Measurements from ENCODE around the gene TXNL4A. TPM values are rescaled to one million over a fixed set of nuclear protein-coding genes. Genes with fewer than 3 reads are reported as not detected.

Gene TXNL4A
- total and polyA plus RNA-seq, 2 donors (not counting 1 experiment from before 2014, with no cell fraction given), result 38.9 to 67.8 TPM

DNA sequence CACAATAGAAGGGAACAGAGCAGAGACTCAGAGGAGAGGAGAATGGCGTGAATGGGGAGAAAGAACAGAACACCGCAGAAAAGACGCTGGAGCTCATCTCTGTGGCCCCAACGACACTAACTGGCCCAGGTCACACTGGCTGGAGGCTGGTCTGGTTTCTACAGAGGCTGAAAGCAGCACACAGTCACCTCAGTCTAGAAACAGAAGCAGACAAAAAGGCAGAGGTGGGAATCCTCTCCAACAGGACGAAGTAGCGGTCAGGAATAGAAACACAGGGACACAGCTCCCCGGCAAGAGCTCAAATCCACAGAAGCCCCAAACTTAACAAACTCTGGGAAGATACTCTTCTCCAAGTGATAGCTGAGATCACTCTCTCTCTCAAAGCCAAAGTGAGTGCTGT is 46.2 kb downstream of the TXNL4A start:
- WGBS (ENCODE audit: insufficient coverage), result 96% methylated on average over 5 of the region's 7 CpGs
- no peak overlapping the region for H3K4me3 ChIP-seq (ENCODE audit: control extremely low read depth in 1 of 5, extremely low read depth in 1 of 5, insufficient read depth in 1 of 5, low read depth in 2 of 5, low read length in 4 of 5)
- H3K4me3 Mint-ChIP-seq, result no peak overlapping the region
- POLR2A ChIA-PET, result no interaction called here
- CTCF ChIA-PET, result no interaction called here
- DNase-seq (no peak), ATAC-seq (ENCODE audit: low read depth) (no peak)
- H3K36me3 ChIP-seq (replicated peaks in 1 of 2; ENCODE audit: control extremely low read depth in 1 of 2, control insufficient read depth in 1 of 2, extremely low read depth in 1 of 2, insufficient read depth in 2 of 2, low read length in 1 of 2), result peaks cover 3 to 46% of the 10 kb centered on the region in 2 experiments
- no peaks in the 10 kb centered on the region for H3K27me3 Mint-ChIP-seq
- no peak for TF ChIP-seq CTCF (IDR thresholded peaks at IDR 0.05)
- no peaks in the 10 kb centered on the region for H3K27me3 ChIP-seq (replicated peaks in 1 of 4; ENCODE audit: control extremely low read depth in 1 of 4, control insufficient read depth in 3 of 4, insufficient read depth in 4 of 4, low read length in 3 of 4)
- H3K9me3 Mint-ChIP-seq (ENCODE audit: insufficient read depth), result no peaks in the 10 kb centered on the region
- H3K9ac ChIP-seq (ENCODE audit: low read length), result no peak overlapping the region
- intact Hi-C loops (cut with micrococcal nuclease), result no loop called here
- no peak overlapping the region for H3K4me2 ChIP-seq (replicated peaks; ENCODE audit: low read depth, low read length, poor library complexity, severe bottlenecking)
- peaks cover 26% of the 10 kb centered on the region for H3K4me1 Mint-ChIP-seq
- H3K79me2 ChIP-seq (ENCODE audit: control insufficient read depth, insufficient read depth, low read length), result peaks cover 100% of the 10 kb centered on the region
- no peak overlapping the region for H2AFZ ChIP-seq (ENCODE audit: insufficient read depth, low read depth, low read length, poor library complexity, severe bottlenecking)
- no peak overlapping the region for H3K27ac Mint-ChIP-seq
- H3K27ac ChIP-seq (ENCODE audit: low read length in 2 of 2), result no peak overlapping the region
- peaks cover 84% of the 10 kb centered on the region for H4K20me1 ChIP-seq (ENCODE audit: control insufficient read depth, insufficient read depth, low read length, poor library complexity, severe bottlenecking)
- H3K4me1 ChIP-seq (ENCODE audit: control insufficient read depth in 2 of 2, insufficient read depth in 2 of 2, low read length in 2 of 2), result peaks cover 10 to 20% of the 10 kb centered on the region in 2 donors
- peaks cover 0 to 7% (median 0%) of the 10 kb centered on the region in 3 donors for H3K9me3 ChIP-seq (ENCODE audit: control extremely low read depth in 1 of 3, control insufficient read depth in 2 of 3, insufficient read depth in 1 of 3, low read length in 2 of 3)

DNA sequence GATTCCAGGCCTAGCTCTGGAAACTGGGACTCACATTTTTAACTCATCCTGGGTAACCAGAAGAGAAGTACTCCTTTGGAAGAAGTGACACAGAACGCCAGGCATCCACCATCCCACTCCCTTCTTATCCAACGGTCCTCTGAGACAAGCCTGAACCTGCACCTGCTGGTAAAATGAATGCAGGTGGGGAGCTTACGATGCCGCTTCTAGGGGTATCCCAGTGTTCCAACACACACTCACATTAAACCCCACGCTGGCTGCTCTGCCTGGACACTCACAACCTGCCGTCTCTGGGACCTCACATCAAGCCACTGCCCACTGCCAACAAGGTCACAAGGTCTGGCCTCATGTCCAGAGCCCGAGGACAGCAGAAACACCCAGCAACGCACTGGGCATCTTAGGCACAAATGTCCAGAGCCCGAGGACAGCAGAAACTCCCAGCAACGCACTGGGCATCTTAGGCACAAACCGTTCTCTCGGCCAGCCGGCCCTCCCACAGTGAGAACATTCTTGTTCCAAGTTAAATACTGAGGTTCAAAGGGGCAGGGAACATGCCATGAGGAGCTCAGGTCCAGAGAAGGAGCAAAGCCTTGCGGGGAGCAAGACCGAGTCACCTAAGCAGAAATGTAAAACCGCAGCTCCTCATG is 46.8 kb downstream of the TXNL4A start:
- no peaks in the 10 kb centered on the region for H3K9me3 Mint-ChIP-seq (ENCODE audit: insufficient read depth)
- intact Hi-C loops (cut with micrococcal nuclease), result no loop called here
- ATAC-seq (ENCODE audit: low read depth) (no peak), DNase-seq (no peak)
- Histone ChIP-seq H2AFZ (ENCODE audit: insufficient read depth, low read depth, low read length, poor library complexity, severe bottlenecking) (no peak overlapping the region), H3K4me1 (ENCODE audit: control insufficient read depth in 2 of 2, insufficient read depth in 2 of 2, low read length in 2 of 2) (peaks cover 10 to 15% of the 10 kb centered on the region in 2 donors), H3K4me3 (ENCODE audit: control extremely low read depth in 1 of 5, extremely low read depth in 1 of 5, insufficient read depth in 1 of 5, low read depth in 2 of 5, low read length in 4 of 5) (no peak overlapping the region), H3K9me3 (ENCODE audit: control extremely low read depth in 1 of 3, control insufficient read depth in 2 of 3, insufficient read depth in 1 of 3, low read length in 2 of 3) (peaks cover 0 to 13% (median 0%) of the 10 kb centered on the region in 3 donors), H3K27me3 (replicated peaks in 1 of 4; ENCODE audit: control extremely low read depth in 1 of 4, control insufficient read depth in 3 of 4, insufficient read depth in 4 of 4, low read length in 3 of 4) (no peaks in the 10 kb centered on the region), H3K27ac (ENCODE audit: low read length in 2 of 2) (no peak overlapping the region), H3K79me2 (ENCODE audit: control insufficient read depth, insufficient read depth, low read length) (peaks cover 100% of the 10 kb centered on the region), H3K36me3 (replicated peaks in 1 of 2; ENCODE audit: control extremely low read depth in 1 of 2, control insufficient read depth in 1 of 2, extremely low read depth in 1 of 2, insufficient read depth in 2 of 2, low read length in 1 of 2) (peaks cover 3 to 50% of the 10 kb centered on the region in 2 experiments), H3K9ac (ENCODE audit: low read length) (no peak overlapping the region), H4K20me1 (ENCODE audit: control insufficient read depth, insufficient read depth, low read length, poor library complexity, severe bottlenecking) (peaks cover 89% of the 10 kb centered on the region), H3K4me2 (replicated peaks; ENCODE audit: low read depth, low read length, poor library complexity, severe bottlenecking) (no peak overlapping the region)
- ChIA-PET CTCF (no interaction called here), POLR2A (interaction anchor here (0.6 kb wide), 1 partner anchor 9 kb away, joined by 3 read pairs; no protein-coding TSS in a partner anchor)
- peaks cover 23% of the 10 kb centered on the region for H3K4me1 Mint-ChIP-seq
- no peaks in the 10 kb centered on the region for H3K27me3 Mint-ChIP-seq
- 93% methylated on average over 13 of the region's 16 CpGs for WGBS (ENCODE audit: insufficient coverage)
- TF ChIP-seq CTCF (IDR thresholded peaks at IDR 0.05) (no peak), EZH2 (IDR thresholded peaks at IDR 0.05; ENCODE audit: borderline replicate concordance, insufficient read depth, low read depth, low read length, poor library complexity, severe bottlenecking) (no peak)
- H3K4me3 Mint-ChIP-seq, result no peak overlapping the region
- H3K27ac Mint-ChIP-seq, result no peak overlapping the region

Data from B cell (primary cell).